Measurements from ENCODE around the gene SLC22A2. TPM values are rescaled to one million over a fixed set of nuclear protein-coding genes. Genes with fewer than 3 reads are reported as not detected.
A peak's percentile ranks its signal among the peaks of the same experiment; 100 is the strongest.

SLC22A2 gene
- total RNA-seq, 3 donors from 2014 or later = 0.16 TPM; not detected in 2

GRCh38 chr6:160273750-160274149 is 15.1 kb upstream of the SLC22A2 start:
- peak; percentile 63 for ATAC-seq
- Histone ChIP-seq H3K36me3 (ENCODE audit: low read depth) (no peaks in the 10 kb centered on the region), H3K4me1 (ENCODE audit: low read depth) (peaks cover 9% of the 10 kb centered on the region), H3K9me3 (no peaks in the 10 kb centered on the region), H3K4me3 (no peak overlapping the region)
- no peak for TF ChIP-seq CTCF (IDR thresholded peaks at IDR 0.05)
- intact Hi-C loops (cut with DNase I, micrococcal nuclease) = no loop called here
- no peak for DNase-seq

GRCh38 chr6:160273196-160273595 is 14.6 kb upstream of the SLC22A2 start:
- no peak for DNase-seq
- H3K4me3 ChIP-seq = no peak overlapping the region
- no peak for TF ChIP-seq CTCF (IDR thresholded peaks at IDR 0.05)
- H3K9me3 ChIP-seq = no peaks in the 10 kb centered on the region
- intact Hi-C loops (cut with DNase I, micrococcal nuclease) = no loop called here
- peaks cover 9% of the 10 kb centered on the region for H3K4me1 ChIP-seq (ENCODE audit: low read depth)
- ATAC-seq = peak; percentile 78
- H3K36me3 ChIP-seq (ENCODE audit: low read depth) = no peaks in the 10 kb centered on the region

GRCh38 chr6:160272707-160273106 is 14.1 kb upstream of the SLC22A2 start:
- Histone ChIP-seq H3K36me3 (ENCODE audit: low read depth) (no peaks in the 10 kb centered on the region), H3K4me1 (ENCODE audit: low read depth) (peaks cover 9% of the 10 kb centered on the region), H3K4me3 (no peak overlapping the region), H3K9me3 (no peaks in the 10 kb centered on the region)
- no peak for TF ChIP-seq CTCF (IDR thresholded peaks at IDR 0.05)
- intact Hi-C loops (cut with DNase I, micrococcal nuclease) = no loop called here
- DNase-seq (no peak), ATAC-seq (no peak)

- intact Hi-C loops (cut with DNase I, micrococcal nuclease) = no loop called here
- TF ChIP-seq CTCF (IDR thresholded peaks at IDR 0.05) = no peak
- Histone ChIP-seq H3K9me3 (no peaks in the 10 kb centered on the region), H3K36me3 (ENCODE audit: low read depth) (no peaks in the 10 kb centered on the region), H3K4me3 (no peak overlapping the region), H3K4me1 (ENCODE audit: low read depth) (peaks cover 9% of the 10 kb centered on the region)
- no peak for ATAC-seq
- DNase-seq = no peak
Measured at GRCh38 chr6:160270347-160270746, 11.7 kb upstream of the SLC22A2 start.

- no peak for TF ChIP-seq CTCF (IDR thresholded peaks at IDR 0.05)
Measured at GRCh38 chr6:160269771-160270170, 11.2 kb upstream of the SLC22A2 start.

GRCh38 chr6:160269023-160269521 is 10.5 kb upstream of the SLC22A2 start:
- peaks cover 9% of the 10 kb centered on the region for H3K4me1 ChIP-seq (ENCODE audit: low read depth)
- no peak for ATAC-seq
- TF ChIP-seq CTCF (IDR thresholded peaks at IDR 0.05) = no peak
- intact Hi-C loops (cut with DNase I, micrococcal nuclease) = no loop called here
- H3K4me3 ChIP-seq = no peak overlapping the region
- H3K36me3 ChIP-seq (ENCODE audit: low read depth) = no peaks in the 10 kb centered on the region
- no peak for DNase-seq
- H3K9me3 ChIP-seq = no peaks in the 10 kb centered on the region

More at GRCh38 chr6:160269771-160270170, 11.2 kb upstream of the SLC22A2 start:
- Histone ChIP-seq H3K9me3 (no peaks in the 10 kb centered on the region), H3K4me1 (ENCODE audit: low read depth) (peaks cover 9% of the 10 kb centered on the region), H3K36me3 (ENCODE audit: low read depth) (no peaks in the 10 kb centered on the region), H3K4me3 (no peak overlapping the region)
- DNase-seq (no peak), ATAC-seq (no peak)
- intact Hi-C loops (cut with DNase I, micrococcal nuclease) = no loop called here
